Adrenal gland (tissue), 12 donors: ENCODE measurements around the gene TCHHL1. TPM values are rescaled to one million over a fixed set of nuclear protein-coding genes. Genes with fewer than 3 reads are reported as not detected.

Source experiments
- DNase-seq, 7 donors: peaks; one replicate each; pipeline ENCODE4 v3.0.0-alpha.2; 2019 to 2020
- H3K27ac ChIP-seq, 5 donors: fragments of 200-600 bp; sonication (generic) in 4 of 5; 1 replicate in 3 of 5; 2 replicates in 2 of 5; pipeline versions ENCODE4 v1.5.1 to v1.8.0; 2016 to 2020; ENCODE audit warnings: mild to moderate bottlenecking in 1 of 5
- H3K27me3 ChIP-seq: fragments of 200-600 bp; 2 replicates; pipeline ENCODE4 v1.8.0; 2021
- H3K36me3 ChIP-seq, 2 donors: fragments of 200-600 bp; replicated peaks in 1 of 2; 1 replicate in 1 of 2; 2 replicates in 1 of 2; pipeline versions ENCODE4 v1.5.1 to v1.8.0; 2018 to 2022
- H3K4me1 ChIP-seq, 2 donors: fragments of 200-600 bp; replicated peaks in 1 of 2; 1 replicate in 1 of 2; 2 replicates in 1 of 2; pipeline versions ENCODE4 v1.5.1 to v1.8.0; 2018 to 2021
- H3K4me3 ChIP-seq, 4 donors: fragments of 200-600 bp; sonication (generic) in 3 of 4; one replicate each; pipeline ENCODE4 v1.5.1; 2016 to 2018
- H3K9me3 ChIP-seq, 3 donors: fragments of 200-600 bp; sonication (generic) in 1 of 3; replicated peaks in 1 of 3; 1 replicate in 2 of 3; 2 replicates in 1 of 3; pipeline versions ENCODE4 v1.5.1 to v1.8.0; 2016 to 2021
- POLR2A ChIP-seq, 2 donors: fragments of 450-650 bp; IDR thresholded peaks; one replicate each; pipeline ENCODE4 v1.6.1; 2017; ENCODE audit warnings: antibody characterized with exemption in 2 of 2, mild to moderate bottlenecking in 2 of 2, moderate library complexity in 1 of 2
- WGBS, 4 donors: extraction: QIAGEN DNeasy Blood & Tissue Kit in 2 of 4; methylation state at CpG; one replicate each; pipeline versions ENCODE4 v1.1.5 to v1.1.7; 2013 to 2017; 5-methylcytosine and 5-hydroxymethylcytosine counted together
- intact Hi-C, 2 donors: fragments of 100-400 bp; cut with DNase I; formaldehyde crosslinking; loops; one replicate each; pipeline versions ENCODE4 v1.14.1 to v1.15.0; 2022 to 2023
- polyA plus RNA-seq, 3 donors: library from polyadenylated mRNA; stranded (reverse); fragments of 200-250 nt in 2 of 3; fragments of 350-450 nt in 1 of 3; fragmentation: Illumina TruSeq in 1 of 3; extraction: RNeasy Lipid Tissue Mini Kit (QIAGEN cat#74804) in 1 of 3; gene quantifications; one replicate each; pipeline ENCODE4 v1.2.3, GENCODE V29; 2013 to 2014
- total RNA-seq, 9 donors: library from RNA; depleted of rRNA in 4 of 9; stranded (reverse); fragments of >200 nt in 4 of 9; fragments of 120-200 nt in 1 of 9; fragmentation: NEBNext Ultra II Directional in 1 of 9; extraction: Animal tissue kit (Norgen Biotek cat#: 25700) in 1 of 9; gene quantifications; one replicate each; pipeline versions ENCODE4 v1.1.0 to v1.2.4, GENCODE V29; 2013 to 2023
- TF ChIP-seq, protein P1 (sequence below), 6 experiments: fragments of 450-650 bp in 4 of 6; fragments of 200-600 bp in 2 of 6; sonication (generic) in 1 of 6; IDR thresholded peaks; 1 replicate in 5 of 6; 2 replicates in 1 of 6; pipeline versions ENCODE4 v1.5.1 to v1.8.0; 2016 to 2021; ENCODE audit warnings: antibody characterized with exemption in 6 of 6, mild to moderate bottlenecking in 2 of 6, moderate library complexity in 1 of 6
- donor health status: healthy with polysubstance abuse.
- donor health status: Bipolar disorder and iron deficiency.
- donor health status: DM: yes; HTN: yes; CAD: no.
- donor health status: DM: no; HTN: no; CAD: no.
- donor health status: DM: no; HTN: no; CAD: no.
- donor health status: DM: yes; HTN: yes; CAD: no.

Gene TCHHL1
- total and polyA plus RNA-seq, 12 donors: not detected

- H3K9me3 ChIP-seq: no peaks in the 10 kb centered on the region
- intact Hi-C loops: no loop called here
- H3K27me3 ChIP-seq: peaks cover 5% of the 10 kb centered on the region
- H3K4me1 ChIP-seq: no peaks in the 10 kb centered on the region
- 74 to 81% (median 78%) methylated on average over 3 of the region's 3 CpGs for WGBS, 4 donors
- H3K36me3 ChIP-seq: no peaks in the 10 kb centered on the region
- DNase-seq: no peak
- H3K4me3 ChIP-seq: no peak overlapping the region
- H3K27ac ChIP-seq: no peak overlapping the region
- TF ChIP-seq POLR2A (IDR thresholded peaks at IDR 0.05): no peak
- TF ChIP-seq, protein P1, sequence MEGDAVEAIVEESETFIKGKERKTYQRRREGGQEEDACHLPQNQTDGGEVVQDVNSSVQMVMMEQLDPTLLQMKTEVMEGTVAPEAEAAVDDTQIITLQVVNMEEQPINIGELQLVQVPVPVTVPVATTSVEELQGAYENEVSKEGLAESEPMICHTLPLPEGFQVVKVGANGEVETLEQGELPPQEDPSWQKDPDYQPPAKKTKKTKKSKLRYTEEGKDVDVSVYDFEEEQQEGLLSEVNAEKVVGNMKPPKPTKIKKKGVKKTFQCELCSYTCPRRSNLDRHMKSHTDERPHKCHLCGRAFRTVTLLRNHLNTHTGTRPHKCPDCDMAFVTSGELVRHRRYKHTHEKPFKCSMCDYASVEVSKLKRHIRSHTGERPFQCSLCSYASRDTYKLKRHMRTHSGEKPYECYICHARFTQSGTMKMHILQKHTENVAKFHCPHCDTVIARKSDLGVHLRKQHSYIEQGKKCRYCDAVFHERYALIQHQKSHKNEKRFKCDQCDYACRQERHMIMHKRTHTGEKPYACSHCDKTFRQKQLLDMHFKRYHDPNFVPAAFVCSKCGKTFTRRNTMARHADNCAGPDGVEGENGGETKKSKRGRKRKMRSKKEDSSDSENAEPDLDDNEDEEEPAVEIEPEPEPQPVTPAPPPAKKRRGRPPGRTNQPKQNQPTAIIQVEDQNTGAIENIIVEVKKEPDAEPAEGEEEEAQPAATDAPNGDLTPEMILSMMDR (IDR thresholded peaks at IDR 0.05): no peak
These were observed 17.7 kb downstream of the TCHHL1 start for GRCh38 chr1:152071123-152071522.

DNA sequence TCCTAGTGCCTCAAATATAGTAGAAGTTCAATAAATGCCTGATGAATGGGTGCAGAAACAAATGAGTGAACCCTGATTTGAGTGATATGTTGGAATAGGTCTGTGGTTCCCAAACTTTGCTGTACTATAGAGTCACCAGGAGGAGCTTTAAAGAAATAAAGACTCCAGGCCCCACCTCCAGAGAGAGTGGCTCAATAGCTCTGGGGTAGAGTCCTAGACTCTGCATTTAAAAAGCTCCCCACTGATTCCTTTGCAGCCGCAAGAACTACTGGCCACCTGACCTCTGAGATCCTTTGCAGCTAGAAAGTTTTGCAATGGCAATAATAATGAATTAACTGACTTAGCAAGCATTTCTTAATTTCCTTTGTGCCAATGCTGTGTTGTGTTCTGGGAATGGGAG is 20.9 kb downstream of the TCHHL1 start:
- Histone ChIP-seq H3K4me3 (no peak overlapping the region), H3K9me3 (no peaks in the 10 kb centered on the region), H3K27me3 (peaks cover 5% of the 10 kb centered on the region), H3K27ac (no peak overlapping the region), H3K4me1 (no peaks in the 10 kb centered on the region), H3K36me3 (no peaks in the 10 kb centered on the region)
- no peak for DNase-seq
- WGBS, 4 donors: 22 to 75% (median 63%) methylated on average over 1 of the region's 1 CpG
- TF ChIP-seq POLR2A (IDR thresholded peaks at IDR 0.05): no peak
- TF ChIP-seq, protein P1 (IDR thresholded peaks at IDR 0.05): no peak
- intact Hi-C loops: no loop called here

GRCh38 chr1:152067150-152067549 is 21.7 kb downstream of the TCHHL1 start:
- Histone ChIP-seq H3K4me3 (no peak overlapping the region), H3K9me3 (no peaks in the 10 kb centered on the region), H3K27ac (no peak overlapping the region), H3K4me1 (no peaks in the 10 kb centered on the region), H3K36me3 (no peaks in the 10 kb centered on the region), H3K27me3 (peaks cover 5% of the 10 kb centered on the region)
- intact Hi-C loops: no loop called here
- DNase-seq: no peak
- TF ChIP-seq POLR2A (IDR thresholded peaks at IDR 0.05): no peak

DNA sequence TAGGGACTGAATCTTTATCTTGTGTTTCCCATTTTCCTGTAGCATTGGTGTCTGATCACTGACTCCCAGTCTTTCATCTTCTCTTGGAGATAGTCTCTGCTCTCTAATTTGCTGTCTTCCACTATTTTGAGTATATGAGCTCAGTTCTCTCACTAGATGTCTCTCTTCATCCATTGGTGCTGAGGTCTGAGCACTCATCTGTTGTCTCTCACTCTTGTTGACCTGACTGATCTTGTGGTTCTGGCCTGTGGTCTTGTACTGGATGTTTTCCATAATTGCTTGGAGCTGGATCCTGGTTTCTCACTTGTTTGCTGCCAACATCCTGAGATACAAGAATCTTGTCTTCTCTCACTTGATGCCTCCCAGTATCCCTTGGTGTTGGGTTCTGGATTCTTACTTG is 26.9 kb downstream of the TCHHL1 start:
- H3K9me3 ChIP-seq: no peaks in the 10 kb centered on the region
- H3K4me3 ChIP-seq: no peak overlapping the region
- no peaks in the 10 kb centered on the region for H3K4me1 ChIP-seq
- H3K27me3 ChIP-seq: peaks cover 15% of the 10 kb centered on the region
- intact Hi-C loops: no loop called here
- no peak for DNase-seq
- H3K36me3 ChIP-seq: no peaks in the 10 kb centered on the region
- no peak overlapping the region for H3K27ac ChIP-seq
- TF ChIP-seq POLR2A (IDR thresholded peaks at IDR 0.05): no peak
- TF ChIP-seq, protein P1 (IDR thresholded peaks at IDR 0.05): no peak

DNA sequence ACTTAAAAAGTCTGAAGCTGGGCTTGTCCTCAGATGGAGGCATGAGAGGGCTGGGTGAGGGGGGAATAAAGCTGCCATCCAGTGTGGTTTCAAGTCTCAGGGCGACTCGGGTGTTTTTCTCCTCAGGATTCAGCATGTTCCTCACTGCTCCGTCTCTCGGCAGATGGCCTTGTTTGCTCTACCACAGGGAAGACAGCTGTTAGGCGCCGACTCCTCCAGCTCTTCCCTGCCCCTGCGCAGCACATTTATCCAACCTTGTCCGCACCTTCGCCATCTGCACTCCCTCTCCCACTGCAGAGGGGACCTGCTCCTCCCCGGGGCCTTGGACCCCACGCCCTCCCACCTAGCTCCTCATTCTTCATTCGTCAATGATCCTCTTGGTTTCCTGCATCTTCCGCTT is 35.5 kb downstream of the TCHHL1 start:
- intact Hi-C loops: loop anchor here in 1 of 2 donors (10.0 kb wide), 1 partner anchor 391 kb away; no protein-coding TSS in a partner anchor
- 41 to 48% (median 47%) methylated on average over 13 of the region's 13 CpGs for WGBS, 4 donors

More for the DNA sequence above, 35.5 kb downstream of the TCHHL1 start:
- no peak overlapping the region for H3K4me3 ChIP-seq
- no peaks in the 10 kb centered on the region for H3K36me3 ChIP-seq
- H3K9me3 ChIP-seq: no peaks in the 10 kb centered on the region
- H3K27me3 ChIP-seq: peaks cover 21% of the 10 kb centered on the region
- no peak for DNase-seq
- H3K4me1 ChIP-seq: peaks cover 3 to 5% of the 10 kb centered on the region in 2 donors
- no peak overlapping the region for H3K27ac ChIP-seq
- TF ChIP-seq POLR2A (IDR thresholded peaks at IDR 0.05): no peak
- TF ChIP-seq, protein P1 (IDR thresholded peaks at IDR 0.05): no peak
